Endothelial cell of umbilical vein (primary cell): ENCODE data around the gene PPP2R3B.
"Not testable (repeated sequence)": the region's sequence is repeated elsewhere in the genome, so short reads cannot be mapped to it uniquely, and the experiment has no call there.

Experiments
- CTCF ChIP-seq, 2 donors: IDR thresholded peaks; 1 replicate in 1 of 2; 2 replicates in 1 of 2; pipeline ENCODE4 v1.5.1; 2011; ENCODE audit warnings: low read length in 2 of 2, mild to moderate bottlenecking in 2 of 2, moderate library complexity in 2 of 2, control low read depth in 1 of 2, inconsistent platforms in 1 of 2, low read depth in 1 of 2; ENCODE audit not compliant: insufficient read depth in 1 of 2; ENCODE audit errors: extremely low read depth in 1 of 2
- MAX ChIP-seq: IDR thresholded peaks from 2 replicates; pipeline ENCODE4 v1.6.1; 2011; ENCODE audit not compliant: insufficient read depth, insufficient read length

GRCh38 chrX:351324-351641, 35.4 kb downstream of the PPP2R3B start:
- TF ChIP-seq CTCF (IDR thresholded peaks at IDR 0.05; ENCODE audit: extremely low read depth in 1 of 2, insufficient read depth in 1 of 2, low read depth in 1 of 2, low read length in 2 of 2); MAX: not testable (repeated sequence)
